SK-N-MC (cell line): Measurements from ENCODE around the gene GRSF1.

Source experiments
- EZH2 ChIP-seq: fragments of 200-600 bp; sonication (generic); IDR thresholded peaks from one replicate; pipeline ENCODE4 v1.6.1; 2017; ENCODE audit warnings: antibody characterized with exemption
- FOXP2 ChIP-seq: optimal IDR thresholded peaks from 2 replicates; pipeline ENCODE3; 2011; ENCODE audit warnings: mild to moderate bottlenecking, moderate library complexity; ENCODE audit not compliant: insufficient read depth; ENCODE audit errors: extremely low read length, control extremely low read depth

- TF ChIP-seq EZH2, result no peak
- no peak for TF ChIP-seq FOXP2
Measured at GRCh38 chr4:70787496-70787895, 52.2 kb downstream of the GRSF1 start.
